T-helper 1 cell treated with Interleukin-12 subunit alpha and Interleukin-12 subunit beta and Interleukin-4 antibody, amounts not matched to agents 30 μg/mL and 1 μg/mL, for 36 hours (primary cell): ENCODE measurements around the gene SLC16A14.
A peak's percentile ranks its signal among the peaks of the same experiment; 100 is the strongest.
"Not testable (repeated sequence)": the region's sequence is repeated elsewhere in the genome, so short reads cannot be mapped to it uniquely, and the experiment has no call there.

Experiments
- H3K27ac Mint-ChIP-seq: one replicate; pipeline ENCODE4 v1.8.0; 2021; ENCODE audit warnings: mild to moderate bottlenecking, mixed read lengths
- H3K27me3 Mint-ChIP-seq: one replicate; pipeline ENCODE4 v1.8.0; 2021; ENCODE audit warnings: low read depth, mixed read lengths
- H3K36me3 Mint-ChIP-seq: one replicate; pipeline ENCODE4 v1.8.0; 2021; ENCODE audit warnings: low read depth, mixed read lengths
- H3K4me1 Mint-ChIP-seq: one replicate; pipeline ENCODE4 v1.8.0; 2021; ENCODE audit warnings: low read depth, mixed read lengths
- H3K4me3 Mint-ChIP-seq: one replicate; pipeline ENCODE4 v1.8.0; 2021; ENCODE audit warnings: mild to moderate bottlenecking, moderate library complexity, mixed read lengths
- H3K9me3 Mint-ChIP-seq: one replicate; pipeline ENCODE4 v1.8.0; 2021; ENCODE audit warnings: mixed read lengths

SLC16A14 gene

GRCh38 chr2:230068651-230069055 lies at the start of gene SLC16A14:
SLC16A14 (minus strand) TSS chr2:230068924; CDS start chr2:230059352, 9,572 bp downstream.
- Mint-ChIP-seq H3K9me3 (no peaks in the 10 kb centered on the region), H3K27me3 (peaks cover 21% of the 10 kb centered on the region), H3K36me3 (no peaks in the 10 kb centered on the region), H3K4me3 (peak within 1 kb of the TSS; percentile 80), H3K27ac (no peak within 1 kb of the TSS), H3K4me1 (peaks cover 14% of the 10 kb centered on the region)

- H3K4me3 Mint-ChIP-seq = no peak overlapping the region
- no peak overlapping the region for H3K27ac Mint-ChIP-seq
- no peaks in the 10 kb centered on the region for H3K36me3 Mint-ChIP-seq
- peaks cover 24% of the 10 kb centered on the region for H3K9me3 Mint-ChIP-seq
- H3K27me3 Mint-ChIP-seq = peaks cover 20% of the 10 kb centered on the region
- no peaks in the 10 kb centered on the region for H3K4me1 Mint-ChIP-seq
Measured at GRCh38 chr2:230106771-230107170, 38.0 kb upstream of the SLC16A14 start.

- H3K9me3 Mint-ChIP-seq = peaks cover 23% of the 10 kb centered on the region
- peaks cover 25% of the 10 kb centered on the region for H3K27me3 Mint-ChIP-seq
- H3K36me3 Mint-ChIP-seq, H3K4me3 Mint-ChIP-seq, H3K27ac Mint-ChIP-seq, H3K4me1 Mint-ChIP-seq: not testable (repeated sequence)
Measured at GRCh38 chr2:230101967-230102366, 33.2 kb upstream of the SLC16A14 start.

- no peaks in the 10 kb centered on the region for H3K36me3 Mint-ChIP-seq
- peaks cover 17% of the 10 kb centered on the region for H3K27me3 Mint-ChIP-seq
- no peaks in the 10 kb centered on the region for H3K4me1 Mint-ChIP-seq
- peaks cover 19% of the 10 kb centered on the region for H3K9me3 Mint-ChIP-seq
- H3K4me3 Mint-ChIP-seq = no peak overlapping the region
- H3K27ac Mint-ChIP-seq = no peak overlapping the region
Measured at GRCh38 chr2:230097841-230098240, 29.1 kb upstream of the SLC16A14 start.

- Mint-ChIP-seq H3K36me3 (no peaks in the 10 kb centered on the region), H3K27ac (no peak overlapping the region)
Measured at GRCh38 chr2:230097424-230097823, 28.7 kb upstream of the SLC16A14 start.

GRCh38 chr2:230090967-230091366 lies 22.2 kb upstream of the SLC16A14 start:
- peaks cover 9% of the 10 kb centered on the region for H3K9me3 Mint-ChIP-seq
- H3K4me1 Mint-ChIP-seq = no peaks in the 10 kb centered on the region

More at GRCh38 chr2:230097424-230097823, 28.7 kb upstream of the SLC16A14 start:
- Mint-ChIP-seq H3K27me3 (peaks cover 19% of the 10 kb centered on the region), H3K4me3 (no peak overlapping the region), H3K4me1 (no peaks in the 10 kb centered on the region), H3K9me3 (peaks cover 18% of the 10 kb centered on the region)

GRCh38 chr2:230085201-230085600 lies 16.5 kb upstream of the SLC16A14 start:
- no peaks in the 10 kb centered on the region for H3K9me3 Mint-ChIP-seq

More at GRCh38 chr2:230090967-230091366, 22.2 kb upstream of the SLC16A14 start:
- no peak overlapping the region for H3K27ac Mint-ChIP-seq
- H3K4me3 Mint-ChIP-seq = no peak overlapping the region
- H3K27me3 Mint-ChIP-seq = peaks cover 31% of the 10 kb centered on the region
- no peaks in the 10 kb centered on the region for H3K36me3 Mint-ChIP-seq

GRCh38 chr2:230077851-230078547 lies 9.3 kb upstream of the SLC16A14 start:
- Mint-ChIP-seq H3K36me3 (no peaks in the 10 kb centered on the region), H3K27ac (no peak overlapping the region), H3K4me1 (no peaks in the 10 kb centered on the region), H3K27me3 (peaks cover 8% of the 10 kb centered on the region), H3K4me3 (no peak overlapping the region), H3K9me3 (no peaks in the 10 kb centered on the region)

More at GRCh38 chr2:230085201-230085600, 16.5 kb upstream of the SLC16A14 start:
- Mint-ChIP-seq H3K27me3 (peaks cover 12% of the 10 kb centered on the region), H3K4me1 (no peaks in the 10 kb centered on the region), H3K36me3 (no peaks in the 10 kb centered on the region), H3K4me3 (no peak overlapping the region), H3K27ac (no peak overlapping the region)

- peaks cover 14% of the 10 kb centered on the region for H3K27me3 Mint-ChIP-seq
- no peaks in the 10 kb centered on the region for H3K4me1 Mint-ChIP-seq
- no peak overlapping the region for H3K4me3 Mint-ChIP-seq
- H3K36me3 Mint-ChIP-seq = no peaks in the 10 kb centered on the region
- H3K9me3 Mint-ChIP-seq = no peaks in the 10 kb centered on the region
- H3K27ac Mint-ChIP-seq = no peak overlapping the region
Measured at GRCh38 chr2:230076819-230077218, 8.1 kb upstream of the SLC16A14 start.

GRCh38 chr2:230075988-230076631 lies 7.4 kb upstream of the SLC16A14 start:
- Mint-ChIP-seq H3K27me3 (peaks cover 8% of the 10 kb centered on the region), H3K4me3 (no peak overlapping the region), H3K4me1 (no peaks in the 10 kb centered on the region), H3K9me3 (no peaks in the 10 kb centered on the region), H3K36me3 (no peaks in the 10 kb centered on the region), H3K27ac (no peak overlapping the region)

GRCh38 chr2:230071421-230071820 lies 2.7 kb upstream of the SLC16A14 start:
- no peaks in the 10 kb centered on the region for H3K36me3 Mint-ChIP-seq
- no peak overlapping the region for H3K4me3 Mint-ChIP-seq
- H3K4me1 Mint-ChIP-seq = peaks cover 14% of the 10 kb centered on the region

GRCh38 chr2:230069402-230069801 lies 678 bp upstream of the SLC16A14 start:
- H3K9me3 Mint-ChIP-seq = no peaks in the 10 kb centered on the region
- no peak overlapping the region for H3K27ac Mint-ChIP-seq
- H3K36me3 Mint-ChIP-seq = no peaks in the 10 kb centered on the region
- H3K4me1 Mint-ChIP-seq = peaks cover 14% of the 10 kb centered on the region
- H3K27me3 Mint-ChIP-seq = peaks cover 21% of the 10 kb centered on the region
- peak overlapping the region; percentile 41 for H3K4me3 Mint-ChIP-seq

More at GRCh38 chr2:230071421-230071820, 2.7 kb upstream of the SLC16A14 start:
- Mint-ChIP-seq H3K27me3 (peaks cover 21% of the 10 kb centered on the region), H3K9me3 (no peaks in the 10 kb centered on the region), H3K27ac (no peak overlapping the region)

- Mint-ChIP-seq H3K36me3 (no peaks in the 10 kb centered on the region), H3K4me1 (peaks cover 14% of the 10 kb centered on the region)
Measured at GRCh38 chr2:230068016-230068650, 591 bp downstream of the SLC16A14 start.

GRCh38 chr2:230060672-230061293 lies 7.9 kb downstream of the SLC16A14 start:
- Mint-ChIP-seq H3K4me1 (peaks cover 5% of the 10 kb centered on the region), H3K36me3 (no peaks in the 10 kb centered on the region), H3K27me3 (peaks cover 4% of the 10 kb centered on the region), H3K27ac (no peak overlapping the region), H3K4me3 (no peak overlapping the region), H3K9me3 (peaks cover 9% of the 10 kb centered on the region)

More at GRCh38 chr2:230068016-230068650, 591 bp downstream of the SLC16A14 start:
- no peak overlapping the region for H3K27ac Mint-ChIP-seq
- H3K27me3 Mint-ChIP-seq = peaks cover 24% of the 10 kb centered on the region
- H3K4me3 Mint-ChIP-seq = peak overlapping the region; percentile 80
- no peaks in the 10 kb centered on the region for H3K9me3 Mint-ChIP-seq
